ENCODE results near the gene MYL5.
"Not testable (repeated sequence)": the region's sequence is repeated elsewhere in the genome, so short reads cannot be mapped to it uniquely, and the experiment has no call there.

The MYL5 gene

DNA sequence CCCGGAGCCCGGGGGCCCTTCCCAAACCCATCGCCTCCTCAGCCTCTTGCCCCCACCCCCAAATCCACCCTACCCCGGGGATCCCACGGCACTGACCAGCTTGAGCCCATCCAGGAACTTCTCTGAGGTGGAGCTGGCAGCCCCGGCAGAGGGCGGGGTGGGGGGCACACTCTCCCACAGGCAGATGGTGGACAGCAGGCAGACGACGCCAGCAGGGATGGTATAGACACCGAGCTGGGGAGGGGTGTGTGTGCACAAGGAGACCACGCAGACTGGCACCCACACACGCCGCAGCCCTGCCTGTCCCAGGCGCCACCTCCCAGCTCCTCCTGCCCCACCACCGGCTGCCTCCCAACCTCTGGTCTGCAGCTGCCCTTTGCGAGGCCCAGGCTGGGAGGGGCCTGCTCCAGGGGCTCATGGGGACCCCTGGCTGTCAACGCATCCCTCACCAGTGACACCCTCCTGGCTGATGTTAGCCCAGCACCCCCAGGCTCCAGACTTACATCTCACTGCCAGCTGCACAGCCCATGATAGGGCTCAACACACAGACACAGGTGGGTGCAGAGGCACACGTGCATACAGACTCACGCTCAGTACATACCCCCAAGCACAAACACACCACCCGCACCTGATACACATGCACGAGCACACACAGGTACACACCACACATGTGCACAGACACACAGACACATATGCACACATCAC, 10.4 kb downstream of the MYL5 start:
- no peak for DNase-seq (ENCODE audit: low spot score)

- no peak for DNase-seq (ENCODE audit: low spot score)
Observed at GRCh38 chr4:685679-686412, 11.5 kb downstream of the MYL5 start.

GRCh38 chr4:686413-687040, 12.2 kb downstream of the MYL5 start:
- no peak for DNase-seq (ENCODE audit: low spot score)

DNA sequence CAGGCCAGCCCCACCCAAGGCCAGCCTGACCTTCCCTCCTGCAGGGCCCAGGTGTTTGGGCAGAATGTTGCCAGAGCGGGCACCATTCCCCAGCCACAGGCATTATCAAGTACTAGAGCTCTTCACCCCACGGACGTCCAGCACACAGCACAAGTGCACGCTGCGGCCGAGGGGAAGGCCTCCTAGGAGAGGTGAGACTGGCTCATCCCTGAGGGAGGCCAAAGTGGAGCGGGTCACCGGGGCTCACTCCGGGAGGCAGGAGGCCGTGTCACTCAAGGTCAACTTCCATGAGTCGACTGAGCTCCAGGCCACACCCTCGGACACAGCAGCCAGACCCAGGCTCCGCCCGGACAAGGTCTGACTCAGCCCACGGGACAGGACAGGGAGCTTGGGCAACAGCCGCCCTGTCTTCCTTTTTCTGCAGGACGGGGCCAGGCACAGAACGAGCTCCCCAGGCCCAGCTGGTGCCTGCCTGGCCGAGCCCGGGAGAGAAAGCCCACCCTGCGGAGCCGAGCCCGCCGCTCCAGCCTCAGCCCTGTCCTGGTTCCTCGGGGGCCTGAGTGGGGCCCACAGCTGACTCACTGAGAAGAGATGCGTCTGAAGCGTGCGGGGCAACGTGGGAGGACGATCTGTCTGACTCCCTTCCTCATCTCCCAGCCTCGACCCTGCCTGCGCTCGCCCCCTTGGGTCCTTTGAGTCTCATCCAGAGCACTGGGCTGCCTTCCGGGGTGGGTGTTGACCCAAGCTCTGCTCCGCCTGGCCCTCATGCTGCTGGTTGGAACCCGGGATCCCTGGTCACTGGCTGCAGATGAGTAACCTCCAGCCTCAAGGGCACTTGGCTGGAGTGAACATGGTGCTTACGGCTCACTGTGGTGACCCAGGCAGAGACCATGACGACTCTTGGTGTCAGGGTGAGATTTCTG, 13.0 kb downstream of the MYL5 start:
- DNase-seq (ENCODE audit: low spot score) = peak; percentile 79

GRCh38 chr4:687971-688853, 13.9 kb downstream of the MYL5 start:
- no peak for DNase-seq (ENCODE audit: low spot score)

- DNase-seq (ENCODE audit: low spot score) = no peak
Observed at GRCh38 chr4:688854-689681, 14.7 kb downstream of the MYL5 start, which contains the start of gene SLC49A3. SLC49A3 (minus strand) TSS chr4:689151; CDS start chr4:689127, 24 bp downstream.

GRCh38 chr4:689723-690122, 15.4 kb downstream of the MYL5 start:
- DNase-seq (ENCODE audit: low spot score) = no peak

- no peak for DNase-seq (ENCODE audit: low spot score)
Observed at GRCh38 chr4:692771-693554, 18.6 kb downstream of the MYL5 start.

- not testable (repeated sequence) for DNase-seq (ENCODE audit: low spot score)
Observed at GRCh38 chr4:694341-694940, 20.1 kb downstream of the MYL5 start.

DNA sequence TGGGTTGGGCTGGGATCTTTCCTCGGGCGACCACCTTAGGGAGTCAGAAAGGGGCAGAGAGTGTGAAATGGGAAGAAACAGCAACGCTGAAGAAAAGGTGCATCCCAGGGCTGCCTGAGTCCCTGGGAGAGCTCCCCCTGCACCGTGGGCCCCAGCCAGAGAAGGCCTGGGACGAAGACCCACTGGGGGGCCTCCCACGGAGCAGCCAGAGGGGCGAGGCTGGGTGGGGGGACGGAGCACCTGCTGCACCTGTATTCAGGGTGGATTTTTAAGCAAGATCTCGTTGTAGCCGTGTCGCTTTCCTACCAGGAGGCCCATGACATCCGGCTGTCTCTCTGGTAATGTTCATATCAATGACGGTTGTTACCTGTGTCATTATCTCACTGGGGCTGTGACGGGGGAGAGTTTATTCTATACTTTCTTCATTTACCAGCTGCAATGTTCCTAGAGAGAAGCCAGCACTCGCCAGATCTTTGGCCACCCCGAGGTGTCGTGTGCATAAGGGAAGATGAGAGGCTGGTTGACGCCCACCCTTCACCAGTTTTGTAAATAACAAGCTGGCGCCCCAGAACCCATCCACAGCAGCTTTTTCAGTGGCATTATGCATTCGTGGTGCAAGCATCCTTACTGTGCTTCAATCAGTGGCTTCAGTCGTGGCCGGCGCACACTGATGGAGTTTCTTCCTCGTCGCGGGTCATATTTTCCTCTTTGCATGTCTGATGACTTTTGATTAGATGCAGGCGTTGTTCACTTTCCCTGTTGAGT, 25.7 kb downstream of the MYL5 start:
- DNase-seq (ENCODE audit: low spot score) = no peak

GRCh38 chr4:700587-701264, 26.4 kb downstream of the MYL5 start:
- DNase-seq (ENCODE audit: low spot score) = no peak

GRCh38 chr4:702618-703048, 28.3 kb downstream of the MYL5 start:
- DNase-seq (ENCODE audit: low spot score) = no peak

DNA sequence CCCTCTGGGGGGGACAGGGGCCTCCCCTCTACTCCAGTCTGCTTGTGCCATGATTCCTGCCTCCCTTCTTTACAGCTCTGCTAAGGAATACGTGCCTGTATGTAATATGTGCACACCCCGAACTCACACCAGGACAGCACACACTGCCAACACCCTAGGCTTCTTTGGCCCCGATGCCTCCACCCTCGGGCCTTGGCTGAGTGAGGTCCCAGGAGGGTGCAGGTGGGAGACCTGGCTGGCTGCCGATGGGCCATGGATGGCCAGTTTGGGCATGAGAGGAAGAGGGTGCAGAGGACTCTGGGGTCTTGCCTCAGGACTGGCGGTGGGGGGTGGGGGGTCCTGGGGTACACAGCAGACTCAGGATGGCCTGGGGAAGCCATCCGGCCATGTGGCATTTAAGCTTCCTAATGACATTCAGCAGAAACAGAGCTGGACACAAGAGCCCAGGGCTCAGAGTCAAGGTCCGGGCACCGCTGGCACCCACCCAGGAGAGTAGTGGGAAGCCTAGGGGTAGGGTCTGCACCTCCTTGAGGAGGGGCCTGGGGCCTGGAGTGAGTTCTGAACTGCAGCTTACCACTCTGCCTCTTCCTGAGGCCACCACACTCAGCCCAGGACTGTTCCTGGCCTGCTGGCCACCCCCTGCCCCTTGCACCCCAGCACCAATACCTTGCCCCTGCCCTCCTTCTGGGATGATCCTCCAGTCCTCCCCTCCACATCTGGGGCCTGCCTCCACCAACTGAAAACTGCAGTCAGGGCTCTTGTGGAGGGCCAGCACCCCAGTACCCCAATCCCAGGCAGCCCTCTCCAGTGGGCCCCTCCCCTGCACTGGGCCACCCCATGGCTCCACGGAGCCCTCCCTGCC, 29.2 kb downstream of the MYL5 start:
- no peak for DNase-seq (ENCODE audit: low spot score)

- DNase-seq (ENCODE audit: low spot score) = no peak
Observed at GRCh38 chr4:704198-704891, 30.0 kb downstream of the MYL5 start.

GRCh38 chr4:704971-705277, 30.6 kb downstream of the MYL5 start:
- no peak for DNase-seq (ENCODE audit: low spot score)

All from COLO829 (cell line).